Muscle of back (tissue), 11 donors: ENCODE data around the gene FAXC. TPM values are rescaled to one million over a fixed set of nuclear protein-coding genes. Genes with fewer than 3 reads are reported as not detected.
"Not testable (repeated sequence)": the region's sequence is repeated elsewhere in the genome, so short reads cannot be mapped to it uniquely, and the experiment has no call there.

Experiments
- DNase-seq, 3 donors: peaks; one replicate each; pipeline versions ENCODE4 v3.0.0 to v3.0.0-alpha.2; 2013
- polyA plus RNA-seq, 10 donors: library from polyadenylated mRNA; unstranded; fragments of 120-200 nt; gene quantifications; one replicate each; pipeline ENCODE4 v1.2.1, GENCODE V29; 2013; ENCODE audit not compliant: insufficient read length in 10 of 10

FAXC gene
- polyA plus RNA-seq, 10 donors = 1.7 to 3.7 (median 2.6) TPM

GRCh38 chr6:99288668-99289067 is 60.8 kb downstream of the FAXC start:
- DNase-seq = no peak

- DNase-seq = peak in 1 of 3 donors; percentile 7
Measured at GRCh38 chr6:99287523-99287922, 62.0 kb downstream of the FAXC start.

DNA sequence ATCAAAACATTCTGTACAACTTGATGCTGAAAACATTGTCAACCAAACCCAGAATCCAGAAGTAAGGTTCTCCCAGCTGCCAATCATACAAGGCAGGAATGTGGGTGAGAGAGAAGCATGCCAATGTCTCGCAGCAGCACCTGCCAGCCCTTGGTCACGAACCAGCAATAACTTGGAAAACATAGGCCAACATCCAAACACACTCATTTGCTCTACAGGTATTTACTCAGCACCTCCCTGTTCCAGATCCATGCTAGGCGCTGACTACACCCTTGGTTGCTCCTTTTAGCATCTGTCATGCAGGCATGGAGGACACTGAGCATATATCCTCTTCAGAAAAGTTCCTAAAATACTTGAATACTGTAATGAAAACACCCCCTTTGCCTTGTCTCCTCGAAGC is 63.6 kb downstream of the FAXC start:
- no peak for DNase-seq

DNA sequence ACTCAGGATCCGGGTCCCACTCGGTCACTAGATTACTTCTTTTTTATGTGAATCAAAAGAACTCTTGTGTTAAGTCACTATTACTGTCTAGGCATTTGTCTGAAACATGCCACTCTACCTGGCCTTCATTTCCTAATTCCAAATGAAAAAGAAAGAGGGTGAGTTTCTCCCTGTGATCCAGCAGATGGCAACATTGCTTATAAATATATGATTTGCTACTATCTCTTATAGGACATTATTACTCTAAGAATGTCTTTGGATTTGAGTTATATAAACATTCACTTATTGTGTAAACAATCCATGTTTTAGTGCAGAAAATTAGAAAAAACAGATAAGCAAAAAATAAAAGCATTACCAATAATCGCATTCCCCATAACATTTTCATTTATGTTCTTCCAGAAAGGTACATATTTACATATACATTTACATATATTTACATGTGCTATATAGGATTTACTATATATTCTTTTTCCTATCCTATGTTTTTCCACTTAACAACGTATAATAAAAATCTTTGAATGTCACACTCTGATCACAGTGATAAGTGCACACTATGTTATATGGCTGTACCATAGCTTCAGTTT is 66.9 kb downstream of the FAXC start:
- peak in 2 of 3 donors; percentile 3 to 13 for DNase-seq

DNA sequence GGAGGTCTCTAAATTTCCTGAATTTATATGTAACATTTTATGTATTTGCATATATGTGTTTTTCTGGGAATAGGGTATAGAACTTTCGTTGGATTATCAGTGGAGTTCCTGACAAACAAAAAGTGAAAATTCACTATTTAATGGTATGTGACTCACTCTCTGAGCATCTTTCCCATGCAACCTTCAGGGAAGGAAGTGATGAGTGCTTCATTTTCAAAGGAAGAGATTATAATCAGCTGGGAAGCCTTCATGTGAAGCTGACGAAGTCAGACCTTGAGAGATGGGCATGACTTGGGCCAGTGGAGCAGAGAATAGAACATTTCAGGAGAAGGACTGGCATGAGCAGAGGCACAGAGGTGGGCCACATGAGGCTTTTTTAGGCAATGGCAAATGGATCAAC is 72.7 kb downstream of the FAXC start:
- DNase-seq = no peak

GRCh38 chr6:99270826-99271225 is 78.6 kb downstream of the FAXC start:
- peak in 1 of 3 donors; percentile 5 for DNase-seq

DNA sequence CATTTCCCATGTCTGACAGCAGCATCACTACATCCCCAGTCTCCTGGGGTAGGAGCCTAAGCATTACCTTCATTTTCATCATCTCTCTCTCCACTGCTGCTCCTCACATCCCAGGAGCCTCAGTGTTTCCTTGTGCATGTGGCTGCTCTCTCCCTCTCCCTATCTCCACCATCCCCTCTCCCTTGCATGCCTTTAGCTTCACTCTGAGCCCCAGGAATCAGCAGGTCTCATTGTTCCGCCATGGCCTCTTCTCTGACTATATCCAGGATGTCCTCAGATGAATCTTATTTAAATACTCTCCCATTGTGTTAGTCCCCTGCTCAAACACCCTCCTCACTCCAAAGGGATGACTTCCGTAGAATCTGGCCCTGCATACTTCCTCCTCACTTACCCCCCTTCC is 79.4 kb downstream of the FAXC start:
- no peak for DNase-seq

DNA sequence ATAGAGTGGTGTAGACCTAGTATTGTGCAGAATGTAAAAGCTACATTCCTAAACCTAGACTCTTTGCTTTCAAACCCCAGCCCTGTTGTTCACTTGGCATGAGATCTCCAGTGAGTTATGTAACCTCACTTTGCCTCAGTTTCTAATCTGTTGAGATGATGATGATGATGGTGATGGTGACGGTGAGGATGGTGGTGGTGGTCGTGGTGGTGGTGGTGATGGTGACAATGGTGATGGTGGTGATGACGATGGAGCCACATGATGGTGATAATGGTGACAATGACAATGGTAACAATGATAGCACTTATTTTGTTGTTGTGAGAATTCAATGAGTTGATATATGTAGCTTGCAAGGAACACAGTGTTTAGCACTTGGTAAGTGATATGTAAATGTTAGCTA is 80.3 kb downstream of the FAXC start:
- DNase-seq = no peak

DNA sequence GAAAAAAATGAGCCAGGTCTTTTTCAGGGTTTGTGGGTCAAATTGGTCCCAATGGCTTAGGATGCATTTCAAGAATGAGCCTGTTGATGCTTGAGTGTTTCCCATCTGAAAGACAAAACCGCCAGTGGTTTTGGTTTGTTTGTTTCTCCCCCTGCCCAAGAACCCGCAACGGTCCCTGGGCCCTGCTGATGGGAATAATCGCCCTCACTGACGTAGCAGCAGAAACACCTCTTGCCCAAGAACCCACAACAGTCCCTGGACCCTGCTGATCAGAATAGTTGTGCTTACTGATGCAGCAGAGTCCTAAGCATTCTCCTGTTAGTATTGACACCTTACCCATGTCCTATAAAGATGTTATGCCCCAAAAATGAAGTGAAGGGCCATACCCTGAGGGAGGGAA is 82.5 kb downstream of the FAXC start:
- DNase-seq = not testable (repeated sequence)

GRCh38 chr6:99265447-99265846 is 84.0 kb downstream of the FAXC start:
- DNase-seq = not testable (repeated sequence)

- DNase-seq = no peak
Measured at GRCh38 chr6:99254616-99255550, 94.6 kb downstream of the FAXC start.

DNA sequence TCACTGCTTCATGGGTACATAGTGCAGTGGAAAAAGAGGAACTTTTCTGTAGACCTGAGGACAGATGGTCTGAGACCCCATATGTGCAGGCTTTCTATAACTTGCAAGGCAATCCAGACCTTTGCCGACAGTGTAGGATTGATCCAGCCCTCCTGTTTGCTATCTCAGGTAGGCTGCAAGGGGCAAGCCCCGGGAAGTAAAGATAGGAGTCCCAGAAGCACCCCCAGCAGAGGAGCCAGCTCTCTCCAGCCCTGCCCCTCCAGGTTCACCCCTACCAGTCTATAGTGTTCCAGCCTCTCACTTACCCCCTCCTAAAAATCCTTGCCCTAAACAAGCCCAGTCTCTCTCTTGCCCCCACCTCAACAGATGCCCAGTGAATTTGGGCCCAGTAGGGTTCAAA is 96.2 kb downstream of the FAXC start:
- DNase-seq = no peak

DNA sequence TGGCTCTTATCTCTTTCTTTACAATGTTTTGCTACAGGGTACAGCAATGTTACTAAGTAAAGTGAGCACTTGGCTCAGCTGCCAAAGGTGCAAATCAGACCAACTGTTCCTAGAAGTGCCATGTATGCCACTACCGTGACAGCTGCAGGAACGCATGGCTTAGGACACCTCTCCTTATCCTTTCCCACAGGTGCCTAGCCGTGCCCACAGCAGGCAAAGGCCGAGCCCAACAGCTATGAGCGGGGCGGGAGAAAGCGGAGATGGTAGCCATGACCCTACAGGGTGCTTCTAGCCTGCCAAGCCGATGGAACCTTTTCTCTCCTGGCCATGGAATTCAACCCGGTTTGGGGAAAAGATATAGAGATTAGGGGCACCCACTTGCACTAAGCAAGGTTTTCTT is 97.1 kb downstream of the FAXC start:
- no peak for DNase-seq

GRCh38 chr6:99250476-99250875 is 99.0 kb downstream of the FAXC start:
- no peak for DNase-seq

- no peak for DNase-seq
Measured at GRCh38 chr6:99246602-99247001, 102.9 kb downstream of the FAXC start.

- DNase-seq = peak in 1 of 3 donors; percentile 7
Measured at GRCh38 chr6:99241905-99242534, 107.5 kb downstream of the FAXC start.

DNA sequence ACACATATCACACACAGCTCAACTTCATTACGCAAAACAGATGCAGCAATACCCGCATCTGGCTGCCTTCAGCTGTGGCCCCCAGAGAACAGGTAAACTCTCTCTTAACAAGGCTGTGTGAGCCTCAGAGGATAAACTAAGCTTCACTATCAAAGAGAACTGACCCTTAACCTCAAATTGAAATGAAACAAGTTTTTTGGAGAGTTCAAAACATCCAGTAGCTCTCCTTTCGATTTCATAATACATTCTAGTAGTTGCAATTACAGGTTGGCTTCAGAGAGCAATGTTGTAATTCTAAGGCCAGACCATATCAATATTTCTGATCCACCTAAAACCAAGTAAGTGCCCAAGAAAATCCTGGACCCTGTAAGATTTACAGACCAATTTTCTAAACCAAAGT is 113.5 kb downstream of the FAXC start:
- no peak for DNase-seq

DNA sequence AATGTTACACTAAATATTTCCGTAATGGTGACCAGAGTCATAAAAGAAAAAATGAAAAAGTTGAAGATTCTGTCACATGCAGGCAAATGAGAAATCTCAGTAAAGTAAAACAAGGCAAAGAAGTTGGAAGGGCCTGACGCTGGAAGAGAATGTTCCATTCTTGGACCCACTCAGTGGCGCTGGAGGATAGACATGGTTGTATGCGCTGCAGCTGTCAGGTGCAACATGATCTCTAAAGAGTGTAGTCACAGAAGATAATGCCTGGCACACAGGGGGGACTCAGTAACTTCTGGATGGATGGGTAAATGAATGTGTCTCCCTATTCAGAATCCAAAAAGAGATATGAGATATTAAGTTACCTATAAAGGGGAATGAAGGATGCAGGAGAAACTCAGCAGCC is 116.3 kb downstream of the FAXC start:
- DNase-seq = no peak

DNA sequence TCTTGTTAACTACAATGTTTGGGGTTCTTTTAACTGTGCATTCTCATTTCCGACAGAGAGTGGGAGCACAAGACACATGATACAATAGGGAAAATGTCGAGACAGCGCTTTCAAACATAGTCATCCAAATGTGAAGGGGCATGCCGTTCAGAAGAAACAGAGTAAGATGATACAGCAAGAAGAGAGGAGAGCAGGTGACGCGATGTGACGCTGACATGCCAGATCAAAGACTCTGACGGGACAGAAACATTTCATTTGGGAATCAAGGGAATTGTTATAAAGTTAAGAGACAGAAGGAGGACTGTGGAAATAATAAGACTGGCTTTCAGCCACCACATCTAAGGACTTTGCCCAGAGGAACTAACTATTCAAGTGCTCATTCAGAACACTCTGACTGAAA is 117.4 kb downstream of the FAXC start:
- peak in 1 of 3 donors; percentile 3 for DNase-seq

- no peak for DNase-seq
Measured at GRCh38 chr6:99225172-99225571, 124.3 kb downstream of the FAXC start.
